Mucosa of descending colon (tissue), 3 donors: ENCODE results near the gene CYTH3. TPM values are rescaled to one million over a fixed set of nuclear protein-coding genes. Genes with fewer than 3 reads are reported as not detected.

Experiments
- ATAC-seq: fragments of 200-7000 bp; cut with Tn5 transposase; one replicate; pipeline ENCODE4 v1.9.1; 2020; ENCODE audit warnings: mild to moderate bottlenecking, moderate library complexity
- DNase-seq, 3 donors: peaks; one replicate each; pipeline ENCODE4 v3.0.0-alpha.2; 2020
- H3K36me3 ChIP-seq: fragments of 200-600 bp; one replicate; pipeline ENCODE4 v1.8.0; 2021; ENCODE audit warnings: low read depth, mild to moderate bottlenecking
- H3K4me1 ChIP-seq: fragments of 200-600 bp; one replicate; pipeline ENCODE4 v1.8.0; 2021; ENCODE audit warnings: low read depth, mild to moderate bottlenecking
- H3K4me3 ChIP-seq: fragments of 200-600 bp; one replicate; pipeline ENCODE4 v1.8.0; 2021; ENCODE audit warnings: mild to moderate bottlenecking
- H3K9me3 ChIP-seq: fragments of 200-600 bp; one replicate; pipeline ENCODE4 v1.8.0; 2021; ENCODE audit warnings: mild to moderate bottlenecking
- intact Hi-C, 2 donors: fragments of 100-400 bp; cut with DNase I in 1 of 2; cut with micrococcal nuclease in 1 of 2; formaldehyde crosslinking; loops; one replicate each; pipeline versions ENCODE4 v1.11.0 to v1.11.1; 2022; cut with DNase I, micrococcal nuclease
- total RNA-seq, 3 donors: library from RNA; stranded (reverse); fragmentation: NEBNext Ultra II Directional in 2 of 3; extraction: Animal tissue kit (Norgen Biotek cat#: 25700) in 2 of 3; gene quantifications; one replicate each; pipeline versions ENCODE4 v1.2.1 to v1.2.4, GENCODE V29; 2021 to 2023
- TF ChIP-seq, protein P1 (sequence below): fragments of 200-600 bp; IDR thresholded peaks from one replicate; pipeline ENCODE4 v1.8.0; 2022; ENCODE audit warnings: antibody characterized with exemption, mild to moderate bottlenecking
- donor health status: DM: no; HTN: no; CAD: no; lungs with moderate emphysema.
- donor health status: DM: no; HTN: no; CAD: no.
- donor health status: DM: no; HTN: yes; CAD: no.

Gene CYTH3
- total RNA-seq, 3 donors from 2014 or later: 10.4 to 23.2 (median 11.9) TPM

- no peak overlapping the region for H3K4me3 ChIP-seq
- TF ChIP-seq, protein P1, sequence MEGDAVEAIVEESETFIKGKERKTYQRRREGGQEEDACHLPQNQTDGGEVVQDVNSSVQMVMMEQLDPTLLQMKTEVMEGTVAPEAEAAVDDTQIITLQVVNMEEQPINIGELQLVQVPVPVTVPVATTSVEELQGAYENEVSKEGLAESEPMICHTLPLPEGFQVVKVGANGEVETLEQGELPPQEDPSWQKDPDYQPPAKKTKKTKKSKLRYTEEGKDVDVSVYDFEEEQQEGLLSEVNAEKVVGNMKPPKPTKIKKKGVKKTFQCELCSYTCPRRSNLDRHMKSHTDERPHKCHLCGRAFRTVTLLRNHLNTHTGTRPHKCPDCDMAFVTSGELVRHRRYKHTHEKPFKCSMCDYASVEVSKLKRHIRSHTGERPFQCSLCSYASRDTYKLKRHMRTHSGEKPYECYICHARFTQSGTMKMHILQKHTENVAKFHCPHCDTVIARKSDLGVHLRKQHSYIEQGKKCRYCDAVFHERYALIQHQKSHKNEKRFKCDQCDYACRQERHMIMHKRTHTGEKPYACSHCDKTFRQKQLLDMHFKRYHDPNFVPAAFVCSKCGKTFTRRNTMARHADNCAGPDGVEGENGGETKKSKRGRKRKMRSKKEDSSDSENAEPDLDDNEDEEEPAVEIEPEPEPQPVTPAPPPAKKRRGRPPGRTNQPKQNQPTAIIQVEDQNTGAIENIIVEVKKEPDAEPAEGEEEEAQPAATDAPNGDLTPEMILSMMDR: no peak
- no peaks in the 10 kb centered on the region for H3K36me3 ChIP-seq
- no peak for DNase-seq
- intact Hi-C loops: no loop called here
- H3K9me3 ChIP-seq: no peaks in the 10 kb centered on the region
- no peak for ATAC-seq
- no peaks in the 10 kb centered on the region for H3K4me1 ChIP-seq
Measured at GRCh38 chr7:6210621-6211372, 61.6 kb downstream of the CYTH3 start.

GRCh38 chr7:6209340-6209739, 63.1 kb downstream of the CYTH3 start:
- Histone ChIP-seq H3K4me1 (no peaks in the 10 kb centered on the region), H3K4me3 (no peak overlapping the region), H3K36me3 (no peaks in the 10 kb centered on the region), H3K9me3 (no peaks in the 10 kb centered on the region)
- no peak for DNase-seq
- TF ChIP-seq, protein P1: no peak
- ATAC-seq: no peak
- intact Hi-C loops: no loop called here

- Histone ChIP-seq H3K9me3 (no peaks in the 10 kb centered on the region), H3K4me3 (no peak overlapping the region), H3K4me1 (no peaks in the 10 kb centered on the region), H3K36me3 (no peaks in the 10 kb centered on the region)
- ATAC-seq: no peak
- no peak for DNase-seq
- TF ChIP-seq, protein P1: no peak
- intact Hi-C loops: no loop called here
Measured at GRCh38 chr7:6208573-6209328, 63.7 kb downstream of the CYTH3 start.

- H3K4me3 ChIP-seq: no peak overlapping the region
- no peaks in the 10 kb centered on the region for H3K9me3 ChIP-seq
- no peak for ATAC-seq
- TF ChIP-seq, protein P1: no peak
- intact Hi-C loops: no loop called here
- no peaks in the 10 kb centered on the region for H3K36me3 ChIP-seq
- no peak for DNase-seq
- no peaks in the 10 kb centered on the region for H3K4me1 ChIP-seq
Measured at GRCh38 chr7:6205971-6206660, 66.3 kb downstream of the CYTH3 start.

DNA sequence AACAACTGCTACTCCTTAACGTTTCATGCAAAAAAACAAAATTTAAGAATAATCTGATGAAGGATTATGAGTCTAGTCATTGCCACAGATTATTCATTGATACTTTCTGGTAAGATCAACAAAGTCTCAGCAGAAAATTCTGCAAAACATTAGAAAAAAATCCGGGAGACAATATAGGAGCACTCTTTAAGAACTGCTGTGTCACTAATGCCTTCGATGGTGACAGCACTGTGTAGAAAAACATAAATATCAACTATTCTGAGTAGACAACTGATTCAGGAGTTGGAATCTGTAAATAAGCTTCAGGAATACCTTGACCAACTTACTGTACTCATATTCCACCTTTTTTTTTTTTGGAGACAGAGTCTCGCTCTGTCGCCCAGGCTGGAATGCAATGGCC, 69.0 kb downstream of the CYTH3 start:
- Histone ChIP-seq H3K36me3 (no peaks in the 10 kb centered on the region), H3K9me3 (no peaks in the 10 kb centered on the region), H3K4me1 (no peaks in the 10 kb centered on the region), H3K4me3 (no peak overlapping the region)
- ATAC-seq (no peak), DNase-seq (no peak)
- TF ChIP-seq, protein P1: no peak
- intact Hi-C loops: no loop called here
